ENCODE results near the gene GOLGB1. TPM values are rescaled to one million over a fixed set of nuclear protein-coding genes. Genes with fewer than 3 reads are reported as not detected.

Gene GOLGB1
- total and polyA plus RNA-seq, 2 of the 4 experiments (the other 2 are of a cell fraction): 13.3 to 30.3 TPM

GRCh38 chr3:121750087-121750415 lies 510 bp upstream of the GOLGB1 start:
- no peaks in the 10 kb centered on the region for H3K36me3 ChIP-seq (ENCODE audit: control insufficient read depth, insufficient read depth, low read length)
- H4K20me1 ChIP-seq (ENCODE audit: insufficient read depth, low read length): peaks cover 7% of the 10 kb centered on the region
- H2BK20ac ChIP-seq (ENCODE audit: low read depth, low read length): no peak overlapping the region
- H3K4me2 ChIP-seq (ENCODE audit: low read depth, low read length): peak overlapping the region; percentile 88
- ATAC-seq (ENCODE audit: low read depth): no peak
- H3K4me1 ChIP-seq (ENCODE audit: control insufficient read depth, insufficient read depth, low read length): no peaks in the 10 kb centered on the region
- peak overlapping the region; percentile 70 for H3K14ac ChIP-seq (replicated peaks; ENCODE audit: low read depth, low read length)
- dilution Hi-C loops (cut with HindIII; ENCODE audit: low sequenced_read_pairs, unreplicated experiment): no loop called here
- intact Hi-C loops (cut with micrococcal nuclease): no loop called here
- H2BK15ac ChIP-seq (ENCODE audit: low read depth, low read length): no peak overlapping the region
- CTCF ChIA-PET: no interaction called here
- no peak for DNase-seq
- peaks cover 6 to 23% of the 10 kb centered on the region in 2 experiments; a peak in 3 of 4 replicates for H3K79me1 ChIP-seq (ENCODE audit: low read depth in 1 of 2, low read length in 2 of 2)
- peak overlapping the region; percentile 43 for H3K27ac ChIP-seq (ENCODE audit: insufficient read depth, low read length)
- peak overlapping the region; percentile 51 for H4K5ac ChIP-seq (ENCODE audit: low read depth, low read length)
- no peak overlapping the region for H2BK120ac ChIP-seq (ENCODE audit: low read depth, low read length)
- H3K23ac ChIP-seq (ENCODE audit: low read depth, low read length): peak overlapping the region; percentile 13; the same call in 1 of the 2 replicates
- peak overlapping the region; percentile 74 for H3K4ac ChIP-seq (ENCODE audit: low read depth, low read length)
- peak overlapping the region; percentile 16 to 94; a peak in 3 of 4 replicates for H4K8ac ChIP-seq (ENCODE audit: low read depth in 2 of 2, low read length in 2 of 2)
- H2BK5ac ChIP-seq (ENCODE audit: low read depth, low read length, poor library complexity, severe bottlenecking): peak overlapping the region; percentile 42
- in situ Hi-C loops (cut with MboI; ENCODE audit: low sequenced_read_pairs): no loop called here
- peak overlapping the region; percentile 66 for H3K9ac ChIP-seq (ENCODE audit: low read depth, low read length)
- TF ChIP-seq CEBPB (IDR thresholded peaks at IDR 0.05; ENCODE audit: low read depth, low read length) (no peak), MAZ (IDR thresholded peaks at IDR 0.05; ENCODE audit: borderline replicate concordance, low read depth, low read length) (no peak), SMC3 (IDR thresholded peaks at IDR 0.05; ENCODE audit: low read depth, low read length) (no peak), BHLHE40 (IDR thresholded peaks at IDR 0.05; ENCODE audit: low read depth, low read length) (no peak)
- TF ChIP-seq, protein P1, sequence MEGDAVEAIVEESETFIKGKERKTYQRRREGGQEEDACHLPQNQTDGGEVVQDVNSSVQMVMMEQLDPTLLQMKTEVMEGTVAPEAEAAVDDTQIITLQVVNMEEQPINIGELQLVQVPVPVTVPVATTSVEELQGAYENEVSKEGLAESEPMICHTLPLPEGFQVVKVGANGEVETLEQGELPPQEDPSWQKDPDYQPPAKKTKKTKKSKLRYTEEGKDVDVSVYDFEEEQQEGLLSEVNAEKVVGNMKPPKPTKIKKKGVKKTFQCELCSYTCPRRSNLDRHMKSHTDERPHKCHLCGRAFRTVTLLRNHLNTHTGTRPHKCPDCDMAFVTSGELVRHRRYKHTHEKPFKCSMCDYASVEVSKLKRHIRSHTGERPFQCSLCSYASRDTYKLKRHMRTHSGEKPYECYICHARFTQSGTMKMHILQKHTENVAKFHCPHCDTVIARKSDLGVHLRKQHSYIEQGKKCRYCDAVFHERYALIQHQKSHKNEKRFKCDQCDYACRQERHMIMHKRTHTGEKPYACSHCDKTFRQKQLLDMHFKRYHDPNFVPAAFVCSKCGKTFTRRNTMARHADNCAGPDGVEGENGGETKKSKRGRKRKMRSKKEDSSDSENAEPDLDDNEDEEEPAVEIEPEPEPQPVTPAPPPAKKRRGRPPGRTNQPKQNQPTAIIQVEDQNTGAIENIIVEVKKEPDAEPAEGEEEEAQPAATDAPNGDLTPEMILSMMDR (conservative IDR thresholded peaks at IDR 0.05; ENCODE audit: low read depth, low read length): no peak
- H2AK5ac ChIP-seq (ENCODE audit: low read depth, low read length): 0 out of 2 replicates have a peak overlapping the region, but pooled peaks have one; percentile 34
- WGBS, 2 experiments (ENCODE audit: extremely low coverage in 2 of 2, insufficient read length in 1 of 2): no CpG with 5 or more reads among the region's 9 CpGs
- H3K56ac ChIP-seq (ENCODE audit: extremely low read depth, insufficient read depth, low read length): no peak overlapping the region; the same call in 1 of the 2 replicates
- BruUV-seq (replicated peaks): TSS peak; percentile 90
- peak overlapping the region; percentile 98 for H2AFZ ChIP-seq (replicated peaks; ENCODE audit: low read length, poor library complexity)
- no peak overlapping the region for H3K18ac ChIP-seq (ENCODE audit: low read depth, low read length)
- no peaks in the 10 kb centered on the region for H3K27me3 ChIP-seq (ENCODE audit: control insufficient read depth, insufficient read depth, low read length)
- H3K9me1 ChIP-seq (ENCODE audit: insufficient read depth, low read length): no peaks in the 10 kb centered on the region
- POLR2A ChIA-PET (ENCODE audit: unreplicated experiment): no interaction called here
- H4K91ac ChIP-seq (ENCODE audit: insufficient read depth, low read depth, low read length): peak overlapping the region; percentile 57; the same call in 1 of the 2 replicates
- no peaks in the 10 kb centered on the region for H3K9me3 ChIP-seq (ENCODE audit: control insufficient read depth, insufficient read depth, low read length)
- H2AK9ac ChIP-seq (replicated peaks; ENCODE audit: low read depth, low read length, poor library complexity): peak overlapping the region; percentile 59
- H3K4me3 ChIP-seq (ENCODE audit: insufficient read depth, low read depth, low read length): peak overlapping the region; percentile 55
